Ovary (tissue), 9 donors: ENCODE results near the gene USH2A. TPM values are rescaled to one million over a fixed set of nuclear protein-coding genes. Genes with fewer than 3 reads are reported as not detected.

ENCODE experiments used
- DNase-seq, 5 donors: peaks; one replicate each; pipeline ENCODE4 v3.0.0-alpha.2; 2019 to 2020
- H3K27ac ChIP-seq, 2 donors: fragments of 200-600 bp; one replicate each; pipeline versions ENCODE4 v1.5.1 to v1.8.0; 2019 to 2022
- H3K27me3 ChIP-seq: fragments of 200-600 bp; one replicate; pipeline ENCODE4 v1.8.0; 2022
- H3K36me3 ChIP-seq: fragments of 200-600 bp; sonication (generic); one replicate; pipeline ENCODE4 v1.5.1; 2019
- H3K4me1 ChIP-seq: one replicate; pipeline ENCODE4 v1.8.1; 2013; ENCODE audit warnings: mild to moderate bottlenecking, moderate library complexity; ENCODE audit not compliant: insufficient read depth
- H3K4me3 ChIP-seq: fragments of 200-600 bp; sonication (generic); one replicate; pipeline ENCODE4 v1.5.1; 2017
- H3K9me3 ChIP-seq, 2 donors: fragments of 200-600 bp in 1 of 2; sonication (generic) in 1 of 2; one replicate each; pipeline versions ENCODE4 v1.5.1 to v1.8.1; 2013 to 2019; ENCODE audit warnings: mild to moderate bottlenecking in 1 of 2, moderate library complexity in 1 of 2
- EP300 ChIP-seq: sonication (generic); formaldehyde crosslinking; IDR thresholded peaks from one replicate; pipeline ENCODE4 v1.6.1; 2017; ENCODE audit warnings: antibody characterized with exemption
- POLR2A ChIP-seq: fragments of 450-650 bp; IDR thresholded peaks from one replicate; pipeline ENCODE4 v1.6.1; 2017; ENCODE audit warnings: antibody characterized with exemption, mild to moderate bottlenecking, moderate library complexity
- WGBS, 3 donors: extraction: QIAGEN DNeasy Blood & Tissue Kit in 1 of 3; methylation state at CpG; one replicate each; pipeline versions ENCODE4 v1.1.5 to v1.1.7; 2013 to 2017; 5-methylcytosine and 5-hydroxymethylcytosine counted together
- intact Hi-C, 4 donors: fragments of 100-400 bp; cut with DNase I; formaldehyde crosslinking; loops; one replicate each; pipeline versions ENCODE4 v1.11.0 to v1.15.1; 2022 to 2023
- polyA plus RNA-seq, 2 donors: library from polyadenylated mRNA; stranded (reverse); fragments of 200-250 nt in 1 of 2; fragments of 350-450 nt in 1 of 2; fragmentation: Illumina TruSeq in 1 of 2; extraction: RNeasy Lipid Tissue Mini Kit (QIAGEN cat#74804) in 1 of 2; gene quantifications; one replicate each; pipeline ENCODE4 v1.2.3, GENCODE V29; 2013 to 2014
- total RNA-seq, 7 donors: library from RNA; depleted of rRNA in 2 of 7; stranded (reverse); fragments of >200 nt in 2 of 7; fragmentation: NEBNext Ultra II Directional in 3 of 7; extraction: Animal tissue kit (Norgen Biotek cat#: 25700) in 3 of 7; gene quantifications; one replicate each; pipeline versions ENCODE4 v1.1.0 to v1.2.4, GENCODE V29; 2016 to 2023
- TF ChIP-seq, protein P1 (sequence below), 3 donors: fragments of 450-650 bp in 2 of 3; fragments of 200-600 bp in 1 of 3; IDR thresholded peaks; one replicate each; pipeline versions ENCODE4 v1.5.1 to v1.8.0; 2016 to 2022; ENCODE audit warnings: antibody characterized with exemption in 3 of 3, mild to moderate bottlenecking in 1 of 3
- donor health status: DM: no; HTN: no; CAD: no; lungs with moderate emphysema.
- donor health status: DM: no; HTN: no; CAD: no.
- donor health status: Bipolar disorder and iron deficiency.
- donor health status: DM: yes; HTN: yes; CAD: no.
- donor health status: DM: no; HTN: no; CAD: no.
- donor health status: DM: yes; HTN: yes; CAD: no.

Gene USH2A
- total and polyA plus RNA-seq, 9 donors = 0.01 to 0.11 TPM; not detected in 7

DNA sequence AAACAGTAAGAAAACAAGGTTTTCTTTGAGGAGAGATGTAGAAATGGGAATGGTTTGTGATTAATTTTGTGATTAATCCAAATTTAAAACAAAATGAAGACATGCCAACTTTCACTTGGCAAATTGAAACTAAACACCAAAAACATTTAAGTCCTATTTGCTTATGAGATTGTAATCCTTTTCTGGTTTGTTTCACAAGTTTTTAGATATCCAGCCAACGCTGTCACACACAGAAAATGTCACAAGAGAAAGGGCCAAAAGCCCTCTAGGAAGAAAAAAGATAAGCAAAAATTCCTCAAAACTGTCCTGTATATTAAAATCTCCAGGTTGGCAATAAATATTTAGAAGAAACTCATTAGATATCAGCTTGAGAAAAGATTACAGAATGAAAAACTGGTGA, 2.5 kb downstream of the USH2A start:
- Histone ChIP-seq H3K27ac (no peak overlapping the region), H3K27me3 (no peaks in the 10 kb centered on the region), H3K9me3 (no peaks in the 10 kb centered on the region), H3K36me3 (no peaks in the 10 kb centered on the region), H3K4me1 (no peaks in the 10 kb centered on the region), H3K4me3 (no peak overlapping the region)
- no peak for DNase-seq
- WGBS, 3 donors = 46 to 70% (median 55%) methylated on average over 1 of the region's 1 CpG
- TF ChIP-seq, protein P1, sequence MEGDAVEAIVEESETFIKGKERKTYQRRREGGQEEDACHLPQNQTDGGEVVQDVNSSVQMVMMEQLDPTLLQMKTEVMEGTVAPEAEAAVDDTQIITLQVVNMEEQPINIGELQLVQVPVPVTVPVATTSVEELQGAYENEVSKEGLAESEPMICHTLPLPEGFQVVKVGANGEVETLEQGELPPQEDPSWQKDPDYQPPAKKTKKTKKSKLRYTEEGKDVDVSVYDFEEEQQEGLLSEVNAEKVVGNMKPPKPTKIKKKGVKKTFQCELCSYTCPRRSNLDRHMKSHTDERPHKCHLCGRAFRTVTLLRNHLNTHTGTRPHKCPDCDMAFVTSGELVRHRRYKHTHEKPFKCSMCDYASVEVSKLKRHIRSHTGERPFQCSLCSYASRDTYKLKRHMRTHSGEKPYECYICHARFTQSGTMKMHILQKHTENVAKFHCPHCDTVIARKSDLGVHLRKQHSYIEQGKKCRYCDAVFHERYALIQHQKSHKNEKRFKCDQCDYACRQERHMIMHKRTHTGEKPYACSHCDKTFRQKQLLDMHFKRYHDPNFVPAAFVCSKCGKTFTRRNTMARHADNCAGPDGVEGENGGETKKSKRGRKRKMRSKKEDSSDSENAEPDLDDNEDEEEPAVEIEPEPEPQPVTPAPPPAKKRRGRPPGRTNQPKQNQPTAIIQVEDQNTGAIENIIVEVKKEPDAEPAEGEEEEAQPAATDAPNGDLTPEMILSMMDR (IDR thresholded peaks at IDR 0.05) = no peak
- TF ChIP-seq EP300 (no peak), POLR2A (no peak)
- intact Hi-C loops = no loop called here

DNA sequence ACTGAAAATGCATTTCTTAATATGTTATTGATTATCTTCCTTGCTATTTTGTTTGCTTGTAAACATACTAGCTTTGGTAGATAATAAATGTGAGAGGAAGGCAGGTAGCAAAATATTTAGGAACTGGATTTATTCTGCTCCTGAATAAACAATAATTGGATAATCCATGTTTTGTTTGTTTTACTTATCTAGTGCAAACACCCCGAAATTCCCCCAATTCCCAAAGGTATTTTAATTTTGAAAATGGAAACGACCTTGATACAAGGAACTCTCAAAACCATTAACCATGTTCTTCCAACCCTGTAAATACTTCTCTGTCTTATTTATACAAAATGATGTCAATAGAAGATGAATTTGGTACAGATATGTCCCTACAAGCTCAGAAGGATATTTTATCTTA, 3.0 kb downstream of the USH2A start:
- no peaks in the 10 kb centered on the region for H3K4me1 ChIP-seq
- intact Hi-C loops = no loop called here
- no peak for DNase-seq
- H3K36me3 ChIP-seq = no peaks in the 10 kb centered on the region
- WGBS, 3 donors = 6 to 28% (median 8%) methylated on average over 2 of the region's 2 CpGs
- H3K4me3 ChIP-seq = no peak overlapping the region
- TF ChIP-seq EP300 (no peak), POLR2A (no peak)
- TF ChIP-seq, protein P1 (IDR thresholded peaks at IDR 0.05) = no peak
- no peaks in the 10 kb centered on the region for H3K27me3 ChIP-seq
- H3K9me3 ChIP-seq = no peaks in the 10 kb centered on the region
- H3K27ac ChIP-seq = no peak overlapping the region

DNA sequence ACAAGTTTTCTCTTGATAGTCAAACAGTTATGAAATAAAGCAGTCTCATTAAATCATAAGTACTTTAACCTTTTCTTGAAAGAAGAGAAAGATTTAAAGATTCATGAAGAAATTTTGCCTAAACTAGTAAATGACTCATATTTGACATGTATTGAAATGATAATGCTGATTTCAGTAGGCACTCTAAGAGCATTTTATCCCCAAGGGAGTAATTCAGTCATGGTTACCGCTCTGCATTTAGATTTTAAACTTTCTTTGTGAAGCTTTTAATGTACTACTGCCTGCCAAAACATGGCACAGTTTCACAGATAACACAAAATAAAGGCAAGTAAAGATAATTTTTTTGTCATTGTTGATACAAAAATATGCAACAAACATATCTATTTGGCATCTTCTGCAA, 6.8 kb downstream of the USH2A start:
- intact Hi-C loops = no loop called here
- WGBS, 3 donors = 78 to 85% (median 84%) methylated on average over 1 of the region's 1 CpG
- TF ChIP-seq EP300 = no peak
- TF ChIP-seq POLR2A = no peak
- TF ChIP-seq, protein P1 (IDR thresholded peaks at IDR 0.05) = no peak

DNA sequence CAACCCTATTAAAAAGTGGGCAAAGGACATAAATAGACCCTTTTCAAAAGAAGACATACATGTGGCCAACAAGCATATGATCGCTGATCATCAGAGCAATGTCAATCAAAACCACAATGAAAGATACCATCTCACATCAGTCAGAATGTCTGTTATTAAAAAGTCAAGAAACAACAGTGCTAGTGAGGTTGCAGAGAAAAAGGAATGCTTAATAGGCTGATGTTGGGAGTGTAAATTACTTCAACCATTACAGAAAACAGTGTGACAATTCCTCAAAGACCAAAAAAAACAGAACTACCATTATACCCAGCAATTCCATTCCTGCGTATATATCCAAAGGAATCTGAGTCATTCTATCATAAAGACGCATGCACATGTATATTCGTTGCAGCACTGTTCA, 13.2 kb downstream of the USH2A start:
- 87 to 94% (median 90%) methylated on average over 4 of the region's 4 CpGs for WGBS, 3 donors
- H3K9me3 ChIP-seq = no peaks in the 10 kb centered on the region
- H3K4me3 ChIP-seq = no peak overlapping the region
- H3K36me3 ChIP-seq = no peaks in the 10 kb centered on the region
- no peaks in the 10 kb centered on the region for H3K27me3 ChIP-seq
- H3K4me1 ChIP-seq = no peaks in the 10 kb centered on the region
- intact Hi-C loops = no loop called here
- DNase-seq = no peak
- TF ChIP-seq, protein P1 (IDR thresholded peaks at IDR 0.05) = no peak
- TF ChIP-seq POLR2A (no peak), EP300 (no peak)
- no peak overlapping the region for H3K27ac ChIP-seq

More for the DNA sequence above, 6.8 kb downstream of the USH2A start:
- Histone ChIP-seq H3K27me3 (no peaks in the 10 kb centered on the region), H3K27ac (no peak overlapping the region), H3K36me3 (no peaks in the 10 kb centered on the region), H3K4me1 (no peaks in the 10 kb centered on the region), H3K4me3 (no peak overlapping the region), H3K9me3 (no peaks in the 10 kb centered on the region)
- DNase-seq = no peak
